ENCODE data around the gene DAPK3. TPM values are rescaled to one million over a fixed set of nuclear protein-coding genes. Genes with fewer than 3 reads are reported as not detected.

Gene DAPK3
- total and polyA plus RNA-seq, 4 donors: 61.9 to 93.9 (median 79.4) TPM

- peak overlapping the region; percentile 92 to 97 for H3K27ac ChIP-seq (ENCODE audit: low read depth in 1 of 2, low read length in 1 of 2)
- ATAC-seq (ENCODE audit: insufficient read depth, low FRiP score): no peak
- 0% methylated on average over 10 of the region's 10 CpGs for WGBS, 2 donors
These were observed 13.6 kb upstream of the DAPK3 start for GRCh38 chr19:3984584-3984907.

GRCh38 chr19:3983936-3984583, 13.2 kb upstream of the DAPK3 start:
- peak overlapping the region; percentile 97 to 99 for H3K9ac ChIP-seq (ENCODE audit: insufficient read depth in 1 of 2, low read length in 2 of 2)
- H3K4me3 ChIP-seq: peak overlapping the region; percentile 98
- WGBS, 2 donors: 25 to 38% methylated on average over 30 of the region's 30 CpGs
- no peak for TF ChIP-seq CTCF (IDR thresholded peaks at IDR 0.05; ENCODE audit: control extremely low read depth, extremely low read depth)
- peaks cover 0 to 25% (median 13%) of the 10 kb centered on the region in 5 donors for H3K4me1 ChIP-seq (ENCODE audit: control insufficient read depth in 5 of 5, insufficient read depth in 5 of 5, low read length in 5 of 5)
- no peaks in the 10 kb centered on the region for H3K9me3 ChIP-seq (ENCODE audit: control insufficient read depth in 4 of 4, insufficient read depth in 3 of 4, low read length in 3 of 4)
- peaks cover 31 to 54% (median 41%) of the 10 kb centered on the region in 4 donors for H3K36me3 ChIP-seq (ENCODE audit: control insufficient read depth in 4 of 4, insufficient read depth in 4 of 4, low read length in 4 of 4)
- DNase-seq: peak in 2 of 3 donors; percentile 17 to 25
- no peak for ATAC-seq (ENCODE audit: insufficient read depth, low FRiP score)
- H3K27me3 ChIP-seq (ENCODE audit: control insufficient read depth in 3 of 3, insufficient read depth in 3 of 3, low read length in 2 of 3): peaks cover 0 to 2% (median 0%) of the 10 kb centered on the region in 3 donors
- H3K27ac ChIP-seq (ENCODE audit: low read depth in 1 of 2, low read length in 1 of 2): peak overlapping the region; percentile 21 to 92

More at GRCh38 chr19:3984584-3984907, 13.6 kb upstream of the DAPK3 start:
- peak in 1 of 3 donors; percentile 14 for DNase-seq
- H3K4me3 ChIP-seq: peak overlapping the region; percentile 98
- H3K4me1 ChIP-seq (ENCODE audit: control insufficient read depth in 5 of 5, insufficient read depth in 5 of 5, low read length in 5 of 5): peaks cover 0 to 25% (median 13%) of the 10 kb centered on the region in 5 donors
- peaks cover 0 to 2% (median 0%) of the 10 kb centered on the region in 3 donors for H3K27me3 ChIP-seq (ENCODE audit: control insufficient read depth in 3 of 3, insufficient read depth in 3 of 3, low read length in 2 of 3)
- H3K9ac ChIP-seq (ENCODE audit: insufficient read depth in 1 of 2, low read length in 2 of 2): peak overlapping the region; percentile 97 to 99
- H3K36me3 ChIP-seq (ENCODE audit: control insufficient read depth in 4 of 4, insufficient read depth in 4 of 4, low read length in 4 of 4): peaks cover 26 to 50% (median 37%) of the 10 kb centered on the region in 4 donors
- no peaks in the 10 kb centered on the region for H3K9me3 ChIP-seq (ENCODE audit: control insufficient read depth in 4 of 4, insufficient read depth in 3 of 4, low read length in 3 of 4)
- no peak for TF ChIP-seq CTCF (IDR thresholded peaks at IDR 0.05; ENCODE audit: control extremely low read depth, extremely low read depth)

GRCh38 chr19:3983542-3983914, 12.6 kb upstream of the DAPK3 start:
- peaks cover 0 to 2% (median 0%) of the 10 kb centered on the region in 3 donors for H3K27me3 ChIP-seq (ENCODE audit: control insufficient read depth in 3 of 3, insufficient read depth in 3 of 3, low read length in 2 of 3)
- 70 to 78% methylated on average over 7 of the region's 7 CpGs for WGBS, 2 donors

More at GRCh38 chr19:3983542-3983914, 12.6 kb upstream of the DAPK3 start:
- DNase-seq (no peak), ATAC-seq (ENCODE audit: insufficient read depth, low FRiP score) (no peak)
- peaks cover 33 to 56% (median 43%) of the 10 kb centered on the region in 4 donors for H3K36me3 ChIP-seq (ENCODE audit: control insufficient read depth in 4 of 4, insufficient read depth in 4 of 4, low read length in 4 of 4)
- peak overlapping the region; percentile 21 to 92 for H3K27ac ChIP-seq (ENCODE audit: low read depth in 1 of 2, low read length in 1 of 2)
- H3K9me3 ChIP-seq (ENCODE audit: control insufficient read depth in 4 of 4, insufficient read depth in 3 of 4, low read length in 3 of 4): no peaks in the 10 kb centered on the region
- H3K9ac ChIP-seq (ENCODE audit: insufficient read depth in 1 of 2, low read length in 2 of 2): peak overlapping the region; percentile 97 to 99
- TF ChIP-seq CTCF (IDR thresholded peaks at IDR 0.05; ENCODE audit: control extremely low read depth, extremely low read depth): no peak
- H3K4me3 ChIP-seq: peak overlapping the region; percentile 98
- peaks cover 0 to 25% (median 13%) of the 10 kb centered on the region in 5 donors for H3K4me1 ChIP-seq (ENCODE audit: control insufficient read depth in 5 of 5, insufficient read depth in 5 of 5, low read length in 5 of 5)

Data from lung (tissue), 12 donors.